Heart left ventricle (tissue), 16 donors: ENCODE measurements around the gene ST3GAL2. TPM values are rescaled to one million over a fixed set of nuclear protein-coding genes. Genes with fewer than 3 reads are reported as not detected.

Experiments used
- ATAC-seq, 4 donors: fragments of 200-7000 bp; cut with Tn5 transposase; one replicate each; pipeline ENCODE4 v1.9.1; 2020 to 2022; ENCODE audit warnings: moderate library complexity in 4 of 4, mild to moderate bottlenecking in 3 of 4, moderate number of reproducible peaks in 1 of 4
- DNase-seq, 5 donors: peaks; one replicate each; pipeline ENCODE4 v3.0.0-alpha.2; 2020
- H3K27ac ChIP-seq, 12 donors: fragments of 200-600 bp; sonication (generic) in 4 of 12; one replicate each; pipeline versions ENCODE4 v1.5.0 to v1.8.0; 2016 to 2022; ENCODE audit warnings: mild to moderate bottlenecking in 2 of 12
- H3K27me3 ChIP-seq, 9 donors: fragments of 200-600 bp; sonication (generic) in 2 of 9; one replicate each; pipeline versions ENCODE4 v1.5.1 to v1.8.0; 2016 to 2022; ENCODE audit warnings: mild to moderate bottlenecking in 3 of 9
- H3K36me3 ChIP-seq, 9 donors: fragments of 200-600 bp; sonication (generic) in 2 of 9; one replicate each; pipeline versions ENCODE4 v1.5.0 to v1.8.0; 2018 to 2022; ENCODE audit warnings: mild to moderate bottlenecking in 2 of 9
- H3K4me1 ChIP-seq, 12 donors: fragments of 200-600 bp; sonication (generic) in 4 of 12; one replicate each; pipeline versions ENCODE4 v1.5.0 to v1.8.0; 2016 to 2022; ENCODE audit warnings: mild to moderate bottlenecking in 3 of 12
- H3K4me3 ChIP-seq, 12 donors: fragments of 200-600 bp; sonication (generic) in 4 of 12; one replicate each; pipeline versions ENCODE4 v1.5.0 to v1.8.0; 2017 to 2022; ENCODE audit warnings: mild to moderate bottlenecking in 9 of 12, moderate library complexity in 4 of 12
- H3K9me3 ChIP-seq, 12 donors: fragments of 200-600 bp; sonication (generic) in 4 of 12; one replicate each; pipeline versions ENCODE4 v1.5.0 to v1.8.0; 2016 to 2022; ENCODE audit warnings: mild to moderate bottlenecking in 1 of 12
- CTCF ChIP-seq, 12 donors: fragments of 200-600 bp; sonication (generic) in 4 of 12; IDR thresholded peaks; one replicate each; pipeline versions ENCODE4 v1.5.0 to v1.8.0; 2018 to 2022; ENCODE audit warnings: antibody characterized with exemption in 12 of 12, mild to moderate bottlenecking in 5 of 12
- POLR2A ChIP-seq, 2 donors: fragments of 450-650 bp; IDR thresholded peaks; one replicate each; pipeline ENCODE4 v1.6.1; 2017; ENCODE audit warnings: antibody characterized with exemption in 2 of 2, mild to moderate bottlenecking in 2 of 2, moderate library complexity in 2 of 2
- WGBS, 4 donors: extraction: QIAGEN DNeasy Blood & Tissue Kit in 2 of 4; methylation state at CpG; one replicate each; pipeline versions ENCODE4 v1.1.5 to v1.1.7; 2013 to 2018; 5-methylcytosine and 5-hydroxymethylcytosine counted together
- intact Hi-C, 10 donors: fragments of 100-400 bp; cut with DNase I; formaldehyde crosslinking; loops; one replicate each; pipeline versions ENCODE4 v1.11.1 to v1.14.2; 2022
- polyA plus RNA-seq, 2 donors: library from polyadenylated mRNA; stranded (reverse); fragments of 200-250 nt; gene quantifications; one replicate each; pipeline ENCODE4 v1.2.3, GENCODE V29; 2013
- total RNA-seq, 9 donors: library from RNA; depleted of rRNA in 2 of 9; stranded (reverse); fragments of >200 nt in 2 of 9; fragmentation: NEBNext Ultra II Directional in 3 of 9; extraction: Animal tissue kit (Norgen Biotek cat#: 25700) in 3 of 9; gene quantifications; one replicate each; pipeline versions ENCODE4 v1.1.0 to v1.2.4, GENCODE V29; 2016 to 2023
- donor health status: ischemic (EF 13 %, LVEDD 7.1; RV severe dilation, severe dysfunction).
- donor health status: healthy with polysubstance abuse.
- donor health status: DM: no; HTN: yes; CAD: no.
- donor health status: DM: no; HTN: no; CAD: no.
- donor health status: ischemic (EF 25% LVEDD 6.9; RV normal size, moderate dysfunction).
- donor health status: ischemic (EF 25% LVEDD 5.7; RV mildly dilated, moderate dysfunction).
- donor health status: healthy.
- donor health status: DM: yes; HTN: yes; CAD: no.
- donor health status: ischemic (EF 35%, LVEDD 5.7; RV mildly dilated, moderate dysfunction).
- donor health status: nonischemic (EF 11% LVEDD 7.7; RV severe dilation, severe dysfunction).
- donor health status: DM: yes; HTN: yes; CAD: no.
- donor health status: PGD.
- donor health status: ischemic (EF 29% LVEDD 5.4; RV normal size, mild dysfunction).
- donor health status: nonischemic (EF 23%, LVEDD 6.1; RV moderate dilation, normal function).

ST3GAL2 gene
- total and polyA plus RNA-seq, 11 donors: 8.4 to 44.6 (median 20.1) TPM

- Histone ChIP-seq H3K4me3 (no peak overlapping the region), H3K27me3 (no peaks in the 10 kb centered on the region), H3K36me3 (peaks cover 0 to 44% (median 18%) of the 10 kb centered on the region in 9 donors), H3K9me3 (no peaks in the 10 kb centered on the region), H3K27ac (no peak overlapping the region), H3K4me1 (peaks cover 0 to 12% (median 2%) of the 10 kb centered on the region in 12 donors)
- ATAC-seq: no peak
- intact Hi-C loops: loop anchor here in 1 of 10 donors (5.0 kb wide), 1 partner anchor 69 kb away; no protein-coding TSS in a partner anchor
- TF ChIP-seq POLR2A (IDR thresholded peaks at IDR 0.05) (no peak), CTCF (IDR thresholded peaks at IDR 0.05) (no peak)
- peak in 1 of 5 donors; percentile 32 for DNase-seq
- 89 to 94% (median 93%) methylated on average over 10 to 13 of the region's 13 CpGs for WGBS, 4 donors
Measured at GRCh38 chr16:70465999-70466804, 27.3 kb upstream of the ST3GAL2 start.

- no peak for ATAC-seq
- H3K4me1 ChIP-seq: peaks cover 0 to 15% (median 6%) of the 10 kb centered on the region in 12 donors
- H3K27ac ChIP-seq: no peak overlapping the region
- H3K27me3 ChIP-seq: no peaks in the 10 kb centered on the region
- DNase-seq: no peak
- H3K4me3 ChIP-seq: no peak overlapping the region
- H3K36me3 ChIP-seq: peaks cover 0 to 40% (median 18%) of the 10 kb centered on the region in 9 donors
- intact Hi-C loops: loop anchor here in 1 of 10 donors (5.0 kb wide), 1 partner anchor 66 kb away; no protein-coding TSS in a partner anchor
- no peaks in the 10 kb centered on the region for H3K9me3 ChIP-seq
- TF ChIP-seq CTCF (IDR thresholded peaks at IDR 0.05): no peak
- no peak for TF ChIP-seq POLR2A (IDR thresholded peaks at IDR 0.05)
- WGBS, 4 donors: 88 to 96% (median 93%) methylated on average over 2 of the region's 2 CpGs
Measured at GRCh38 chr16:70463235-70463634, 24.3 kb upstream of the ST3GAL2 start.

GRCh38 chr16:70460737-70461261 lies 21.9 kb upstream of the ST3GAL2 start:
- Histone ChIP-seq H3K27ac (peak overlapping the region in 1 of 12 donors; percentile 13), H3K36me3 (peaks cover 0 to 26% (median 15%) of the 10 kb centered on the region in 9 donors), H3K9me3 (no peaks in the 10 kb centered on the region), H3K4me1 (peaks cover 0 to 19% (median 6%) of the 10 kb centered on the region in 12 donors), H3K27me3 (no peaks in the 10 kb centered on the region), H3K4me3 (no peak overlapping the region)
- ATAC-seq (peak; percentile 55 to 84 (median 80)), DNase-seq (no peak)
- TF ChIP-seq CTCF (IDR thresholded peaks at IDR 0.05) (no peak), POLR2A (IDR thresholded peaks at IDR 0.05) (no peak)
- intact Hi-C loops: loop anchor here in 1 of 10 donors (5.0 kb wide), 1 partner anchor 63 kb away; no protein-coding TSS in a partner anchor
- 38 to 68% (median 63%) methylated on average over 5 to 8 of the region's 8 CpGs for WGBS, 4 donors
